Measurements from ENCODE around the gene USH2A.

DNA sequence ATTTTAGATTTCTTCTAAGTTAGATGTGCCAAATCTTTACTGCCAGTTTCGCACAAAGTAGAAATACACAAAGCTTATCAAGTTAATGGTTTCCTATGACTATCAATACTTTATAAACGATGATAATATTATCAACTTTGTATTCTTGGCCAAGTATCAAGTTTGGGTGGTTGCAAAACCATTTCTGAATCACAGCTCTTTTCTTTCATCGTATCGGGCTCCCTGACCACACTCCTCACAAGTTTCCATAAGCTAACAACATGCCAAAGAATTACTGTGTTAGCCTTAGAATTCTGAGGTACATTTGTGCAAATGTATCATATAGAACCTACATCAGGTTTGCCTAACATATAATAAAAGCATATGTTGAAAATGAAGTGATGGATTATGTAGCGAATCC, 545.1 kb downstream of the USH2A start:
- TF ChIP-seq, protein P1, sequence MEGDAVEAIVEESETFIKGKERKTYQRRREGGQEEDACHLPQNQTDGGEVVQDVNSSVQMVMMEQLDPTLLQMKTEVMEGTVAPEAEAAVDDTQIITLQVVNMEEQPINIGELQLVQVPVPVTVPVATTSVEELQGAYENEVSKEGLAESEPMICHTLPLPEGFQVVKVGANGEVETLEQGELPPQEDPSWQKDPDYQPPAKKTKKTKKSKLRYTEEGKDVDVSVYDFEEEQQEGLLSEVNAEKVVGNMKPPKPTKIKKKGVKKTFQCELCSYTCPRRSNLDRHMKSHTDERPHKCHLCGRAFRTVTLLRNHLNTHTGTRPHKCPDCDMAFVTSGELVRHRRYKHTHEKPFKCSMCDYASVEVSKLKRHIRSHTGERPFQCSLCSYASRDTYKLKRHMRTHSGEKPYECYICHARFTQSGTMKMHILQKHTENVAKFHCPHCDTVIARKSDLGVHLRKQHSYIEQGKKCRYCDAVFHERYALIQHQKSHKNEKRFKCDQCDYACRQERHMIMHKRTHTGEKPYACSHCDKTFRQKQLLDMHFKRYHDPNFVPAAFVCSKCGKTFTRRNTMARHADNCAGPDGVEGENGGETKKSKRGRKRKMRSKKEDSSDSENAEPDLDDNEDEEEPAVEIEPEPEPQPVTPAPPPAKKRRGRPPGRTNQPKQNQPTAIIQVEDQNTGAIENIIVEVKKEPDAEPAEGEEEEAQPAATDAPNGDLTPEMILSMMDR (IDR thresholded peaks at IDR 0.05), result no peak
- TF ChIP-seq POLR2A (IDR thresholded peaks at IDR 0.05), result no peak

Data from adrenal gland (tissue), 5 donors.